Measurements from ENCODE around the gene TFPI2. TPM values are rescaled to one million over a fixed set of nuclear protein-coding genes. Genes with fewer than 3 reads are reported as not detected.

TFPI2 gene
- total RNA-seq, 4 donors from 2014 or later: 1.3 to 3.7 (median 1.5) TPM; not detected in 1

DNA sequence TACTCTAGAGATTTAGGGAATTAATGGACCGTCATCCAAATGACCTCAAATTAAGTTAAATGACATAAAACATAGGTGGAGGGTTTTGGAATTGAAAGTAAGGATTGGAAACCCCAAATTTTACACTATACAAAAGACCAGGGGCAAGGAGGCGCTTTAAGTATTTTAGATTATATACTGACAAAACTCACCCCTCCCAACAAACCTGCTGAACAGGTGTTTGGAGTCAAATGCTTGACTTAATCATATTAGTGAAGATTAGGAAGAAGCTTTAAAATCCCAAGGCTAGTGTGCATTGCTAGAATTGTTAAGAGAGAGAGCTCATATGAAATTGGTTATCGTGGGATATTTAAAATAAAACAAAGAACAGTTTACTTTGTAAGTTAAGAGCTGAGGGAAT, 15.7 kb upstream of the TFPI2 start, which contains the start of gene GNGT1:
Gene GNGT1, plus strand, starts transcription at position 301 of the 400 bp plus-strand sequence. CDS start 180 bp downstream, outside the sequence.
- in situ Hi-C loops (cut with MboI; ENCODE audit: low sequenced_read_pairs in 4 of 4): loop anchor here in 1 of 4 donors (10.0 kb wide), 1 partner anchor 179 kb away; no protein-coding TSS in a partner anchor
- Histone ChIP-seq H3K4me3 (no peak within 1 kb of the TSS), H3K36me3 (no peaks in the 10 kb centered on the region), H3K4me1 (no peaks in the 10 kb centered on the region), H3K27ac (no peak within 1 kb of the TSS), H3K27me3 (no peaks in the 10 kb centered on the region), H3K9me3 (no peaks in the 10 kb centered on the region)
- ATAC-seq: no peak
- DNase-seq: no peak
- TF ChIP-seq, protein P1, sequence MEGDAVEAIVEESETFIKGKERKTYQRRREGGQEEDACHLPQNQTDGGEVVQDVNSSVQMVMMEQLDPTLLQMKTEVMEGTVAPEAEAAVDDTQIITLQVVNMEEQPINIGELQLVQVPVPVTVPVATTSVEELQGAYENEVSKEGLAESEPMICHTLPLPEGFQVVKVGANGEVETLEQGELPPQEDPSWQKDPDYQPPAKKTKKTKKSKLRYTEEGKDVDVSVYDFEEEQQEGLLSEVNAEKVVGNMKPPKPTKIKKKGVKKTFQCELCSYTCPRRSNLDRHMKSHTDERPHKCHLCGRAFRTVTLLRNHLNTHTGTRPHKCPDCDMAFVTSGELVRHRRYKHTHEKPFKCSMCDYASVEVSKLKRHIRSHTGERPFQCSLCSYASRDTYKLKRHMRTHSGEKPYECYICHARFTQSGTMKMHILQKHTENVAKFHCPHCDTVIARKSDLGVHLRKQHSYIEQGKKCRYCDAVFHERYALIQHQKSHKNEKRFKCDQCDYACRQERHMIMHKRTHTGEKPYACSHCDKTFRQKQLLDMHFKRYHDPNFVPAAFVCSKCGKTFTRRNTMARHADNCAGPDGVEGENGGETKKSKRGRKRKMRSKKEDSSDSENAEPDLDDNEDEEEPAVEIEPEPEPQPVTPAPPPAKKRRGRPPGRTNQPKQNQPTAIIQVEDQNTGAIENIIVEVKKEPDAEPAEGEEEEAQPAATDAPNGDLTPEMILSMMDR (IDR thresholded peaks at IDR 0.05 in 4 of 5, conservative IDR thresholded peaks at IDR 0.05 in 1 of 5): no peak
- no peak for TF ChIP-seq POLR2A (IDR thresholded peaks at IDR 0.05)
- intact Hi-C loops (cut with DNase I; ENCODE audit: low total_unique reads): no loop called here

DNA sequence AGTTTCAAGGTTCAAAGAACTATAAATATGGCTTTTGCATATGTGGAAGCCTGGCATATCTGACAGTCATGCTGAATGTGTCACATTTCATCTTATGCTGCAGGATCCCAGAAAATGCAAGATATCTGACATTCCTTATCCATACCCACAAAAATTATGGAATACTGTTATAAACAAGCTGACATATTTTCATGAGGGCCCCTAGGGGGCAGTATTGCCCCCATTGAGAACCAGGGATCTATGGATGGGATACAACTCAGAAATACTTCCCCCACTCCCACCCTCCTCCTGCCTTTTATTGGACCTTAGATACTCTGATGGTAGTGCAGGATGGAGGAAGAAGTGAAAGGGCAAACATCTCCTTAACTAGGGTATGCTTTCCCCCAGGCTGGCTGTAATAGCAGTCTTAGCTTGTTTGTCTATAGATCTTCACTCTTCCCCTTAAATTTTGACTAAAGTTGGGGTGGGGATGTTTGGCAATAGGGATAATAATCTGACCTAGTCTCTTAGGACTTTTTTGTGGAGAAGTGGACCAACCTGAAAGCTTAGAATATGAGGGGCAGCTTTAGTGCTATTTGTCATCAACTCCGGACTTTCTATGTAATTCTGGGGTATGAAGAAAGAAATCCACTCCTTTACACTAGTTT, 12.3 kb upstream of the TFPI2 start:
- H3K36me3 ChIP-seq: no peaks in the 10 kb centered on the region
- H3K4me1 ChIP-seq: no peaks in the 10 kb centered on the region
- H3K4me3 ChIP-seq: no peak overlapping the region
- H3K9me3 ChIP-seq: no peaks in the 10 kb centered on the region
- intact Hi-C loops (cut with DNase I; ENCODE audit: low total_unique reads) (loop anchor here (5.0 kb wide), 1 partner anchor 184 kb away; no protein-coding TSS in a partner anchor), in situ Hi-C loops (cut with MboI; ENCODE audit: low sequenced_read_pairs in 4 of 4) (loop anchor here in 1 of 4 donors (10.0 kb wide), 1 partner anchor 182 kb away; no protein-coding TSS in a partner anchor)
- no peak overlapping the region for H3K27ac ChIP-seq
- no peak for TF ChIP-seq POLR2A (IDR thresholded peaks at IDR 0.05)
- TF ChIP-seq, protein P1 (IDR thresholded peaks at IDR 0.05 in 4 of 5, conservative IDR thresholded peaks at IDR 0.05 in 1 of 5): peak in 4 of 5 experiments; percentile 43 to 65 (median 48)
- ATAC-seq: no peak
- H3K27me3 ChIP-seq: no peaks in the 10 kb centered on the region
- DNase-seq: no peak

DNA sequence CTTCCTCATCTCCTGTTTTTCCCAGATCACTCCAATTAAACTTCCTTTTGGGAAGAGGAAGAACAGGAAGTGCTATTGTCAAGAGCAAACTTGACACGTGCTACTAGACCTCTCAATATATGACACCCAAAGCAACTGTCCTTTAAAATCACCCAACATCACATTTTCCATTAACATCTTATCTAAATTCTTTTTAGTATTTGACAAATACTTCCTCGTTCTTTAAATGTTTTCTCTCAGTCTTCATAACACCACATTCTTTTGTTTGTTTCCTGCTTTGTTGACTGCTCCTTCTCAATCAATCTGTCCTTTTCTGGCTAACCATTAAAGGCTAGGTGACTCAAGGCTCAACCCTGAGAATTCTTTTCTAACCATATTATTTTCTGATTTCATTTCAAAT, 7.1 kb upstream of the TFPI2 start:
- in situ Hi-C loops (cut with MboI; ENCODE audit: low sequenced_read_pairs in 4 of 4): loop anchor here in 2 of 4 donors (25.0 kb wide), 1 partner anchor 190 kb away; no protein-coding TSS in a partner anchor
- H3K4me1 ChIP-seq: no peaks in the 10 kb centered on the region
- no peak for DNase-seq
- no peaks in the 10 kb centered on the region for H3K27me3 ChIP-seq
- no peak overlapping the region for H3K4me3 ChIP-seq
- no peaks in the 10 kb centered on the region for H3K9me3 ChIP-seq
- intact Hi-C loops (cut with DNase I; ENCODE audit: low total_unique reads): no loop called here
- H3K36me3 ChIP-seq: no peaks in the 10 kb centered on the region
- no peak for ATAC-seq
- TF ChIP-seq, protein P1 (IDR thresholded peaks at IDR 0.05 in 4 of 5, conservative IDR thresholded peaks at IDR 0.05 in 1 of 5): no peak
- TF ChIP-seq POLR2A (IDR thresholded peaks at IDR 0.05): no peak
- no peak overlapping the region for H3K27ac ChIP-seq

DNA sequence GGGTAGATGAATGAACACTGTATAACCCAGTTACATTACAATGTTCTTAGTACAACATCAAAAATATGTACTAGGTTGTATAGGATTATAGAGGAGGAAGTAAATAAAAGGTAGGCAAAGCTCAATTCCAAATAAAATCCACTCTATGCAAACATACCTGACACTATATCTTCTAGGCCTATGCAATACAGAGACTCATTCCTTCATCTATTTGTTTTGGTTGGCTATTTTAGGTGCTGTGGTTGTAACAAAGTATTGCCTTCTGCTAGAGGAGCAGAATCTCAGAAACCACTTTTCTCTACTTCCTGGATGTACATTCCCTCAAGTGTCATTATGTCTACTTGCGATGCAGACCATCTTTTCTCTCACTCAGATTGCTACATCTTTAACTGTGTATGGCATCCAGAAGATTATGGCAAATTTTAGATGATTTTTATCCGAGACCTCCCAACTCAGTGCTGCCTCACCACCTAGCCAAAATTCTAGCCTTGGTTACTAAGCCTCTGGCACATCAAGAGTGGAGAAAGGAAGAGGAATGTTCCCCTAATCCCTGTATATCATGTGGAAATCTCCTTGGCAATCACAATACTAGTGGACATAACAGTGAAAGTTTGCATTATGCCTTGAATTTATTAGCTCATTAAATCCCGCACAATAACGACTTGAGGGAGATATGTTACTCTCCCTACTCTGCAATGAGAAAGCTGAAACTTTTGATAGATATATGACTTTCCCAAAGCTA, 5.5 kb upstream of the TFPI2 start:
- H3K27ac ChIP-seq: no peak overlapping the region
- ATAC-seq: no peak
- no peaks in the 10 kb centered on the region for H3K36me3 ChIP-seq
- TF ChIP-seq POLR2A (IDR thresholded peaks at IDR 0.05): no peak
- TF ChIP-seq, protein P1 (IDR thresholded peaks at IDR 0.05 in 4 of 5, conservative IDR thresholded peaks at IDR 0.05 in 1 of 5): no peak
- no peak for DNase-seq
- H3K4me3 ChIP-seq: no peak overlapping the region
- H3K9me3 ChIP-seq: no peaks in the 10 kb centered on the region
- no peaks in the 10 kb centered on the region for H3K27me3 ChIP-seq
- intact Hi-C loops (cut with DNase I; ENCODE audit: low total_unique reads): no loop called here
- H3K4me1 ChIP-seq: no peaks in the 10 kb centered on the region
- in situ Hi-C loops (cut with MboI; ENCODE audit: low sequenced_read_pairs in 4 of 4): loop anchor here in 2 of 4 donors (25.0 kb wide), 1 partner anchor 191 kb away; no protein-coding TSS in a partner anchor
